WTC11 (cell line): ENCODE data around the gene VSTM2B. TPM values are rescaled to one million over a fixed set of nuclear protein-coding genes. Genes with fewer than 3 reads are reported as not detected.

Experiments
- ATAC-seq: fragments of 200-7000 bp; cut with Tn5 transposase; 2 replicates; pipeline ENCODE4 v1.10.0; 2021; ENCODE audit warnings: mild to moderate bottlenecking, moderate library complexity
- CTCF ChIA-PET: fragments of 300-600 bp; sonication (Branson Sonifier 250); formaldehyde crosslinking; loops from one replicate; lab custom pipeline; 2021; ENCODE audit warnings: antibody characterized with exemption; lab: Charles Lee
- POLR2A ChIA-PET: fragments of 350-600 bp; sonication (Branson Sonifier 250); formaldehyde crosslinking; loops from one replicate; lab custom pipeline; 2021; ENCODE audit warnings: antibody characterized with exemption; lab: Charles Lee
- DNase-seq: peaks from one replicate; pipeline ENCODE4 v3.0.0; 2021; ENCODE audit warnings: low spot score
- H3K27ac Mint-ChIP-seq: 2 replicates; pipeline ENCODE4 v1.8.0; 2021; ENCODE audit warnings: mixed read lengths
- H3K27me3 Mint-ChIP-seq: 2 replicates; pipeline ENCODE4 v1.8.0; 2021; ENCODE audit warnings: low read depth, mild to moderate bottlenecking, moderate library complexity, mixed read lengths
- H3K36me3 Mint-ChIP-seq: 2 replicates; pipeline ENCODE4 v1.8.0; 2021; ENCODE audit warnings: mixed read lengths
- H3K4me1 Mint-ChIP-seq: 2 replicates; pipeline ENCODE4 v1.8.0; 2022; ENCODE audit warnings: mixed read lengths
- H3K4me3 Mint-ChIP-seq: 2 replicates; pipeline ENCODE4 v1.8.0; 2021; ENCODE audit warnings: mild to moderate bottlenecking, moderate library complexity, mixed read lengths
- H3K9me3 Mint-ChIP-seq: 2 replicates; pipeline ENCODE4 v1.8.0; 2021; ENCODE audit warnings: mixed read lengths
- CBFB ChIP-seq: sonication (generic); formaldehyde crosslinking; IDR thresholded peaks from 2 replicates; pipeline ENCODE4 v1.8.1; 2022; ENCODE audit warnings: mild to moderate bottlenecking, low read depth, missing genetic modification reagents
- CREM ChIP-seq: sonication (generic); formaldehyde crosslinking; IDR thresholded peaks from 2 replicates; pipeline ENCODE4 v1.8.1; 2022; ENCODE audit warnings: mild to moderate bottlenecking, missing genetic modification reagents, moderate library complexity
- ETV6 ChIP-seq: sonication (generic); formaldehyde crosslinking; IDR thresholded peaks from 2 replicates; pipeline ENCODE4 v1.8.1; 2022; ENCODE audit warnings: mild to moderate bottlenecking, missing genetic modification reagents
- FOXP1 ChIP-seq: sonication (generic); formaldehyde crosslinking; IDR thresholded peaks from 2 replicates; pipeline ENCODE4 v1.8.0; 2022; ENCODE audit warnings: missing genetic modification reagents, mild to moderate bottlenecking, moderate library complexity, borderline replicate concordance
- HMGXB4 ChIP-seq: sonication (generic); formaldehyde crosslinking; IDR thresholded peaks from 2 replicates; pipeline ENCODE4 v1.8.1; 2023; ENCODE audit warnings: mild to moderate bottlenecking, moderate library complexity, missing genetic modification reagents
- JUN ChIP-seq: sonication (generic); formaldehyde crosslinking; IDR thresholded peaks from 2 replicates; pipeline ENCODE4 v1.8.0; 2023; ENCODE audit warnings: mild to moderate bottlenecking, missing genetic modification reagents
- MAX ChIP-seq: sonication (generic); formaldehyde crosslinking; IDR thresholded peaks from 2 replicates; pipeline ENCODE4 v1.8.0; 2022; ENCODE audit warnings: mild to moderate bottlenecking, missing genetic modification reagents
- MLX ChIP-seq: sonication (generic); formaldehyde crosslinking; IDR thresholded peaks from 2 replicates; pipeline ENCODE4 v1.8.1; 2023; ENCODE audit warnings: mild to moderate bottlenecking, missing genetic modification reagents, moderate library complexity
- MXD4 ChIP-seq: fragments of 250-450 bp; sonication (Bioruptor Pico); IDR thresholded peaks from 2 replicates; pipeline ENCODE4 v1.8.0; 2021; ENCODE audit warnings: mild to moderate bottlenecking, moderate library complexity, borderline replicate concordance
- MYBL2 ChIP-seq: sonication (generic); formaldehyde crosslinking; IDR thresholded peaks from 2 replicates; pipeline ENCODE4 v1.8.1; 2023; ENCODE audit warnings: mild to moderate bottlenecking, moderate library complexity, missing genetic modification reagents
- NR2C2 ChIP-seq: sonication (generic); formaldehyde crosslinking; IDR thresholded peaks from 2 replicates; pipeline ENCODE4 v1.8.0; 2022; ENCODE audit warnings: mild to moderate bottlenecking, missing genetic modification reagents
- OVOL2 ChIP-seq: fragments of 250-450 bp; sonication (Bioruptor Pico); IDR thresholded peaks from 2 replicates; pipeline ENCODE4 v1.9.0; 2021; ENCODE audit warnings: mild to moderate bottlenecking, borderline replicate concordance
- PREB ChIP-seq: sonication (generic); formaldehyde crosslinking; IDR thresholded peaks from 2 replicates; pipeline ENCODE4 v1.8.1; 2022; ENCODE audit warnings: mild to moderate bottlenecking, missing genetic modification reagents, moderate library complexity, borderline replicate concordance
- RORB ChIP-seq: fragments of 250-450 bp; sonication (Bioruptor Pico); IDR thresholded peaks from 2 replicates; pipeline ENCODE4 v1.9.0; 2021; ENCODE audit warnings: mild to moderate bottlenecking
- SMAD3 ChIP-seq: sonication (generic); formaldehyde crosslinking; IDR thresholded peaks from 2 replicates; pipeline ENCODE4 v1.8.0; 2022; ENCODE audit warnings: missing genetic modification reagents, mild to moderate bottlenecking, borderline replicate concordance
- SOX15 ChIP-seq: fragments of 250-450 bp; sonication (Bioruptor Pico); IDR thresholded peaks from 2 replicates; pipeline ENCODE4 v1.9.0; 2021; ENCODE audit warnings: mild to moderate bottlenecking
- TCF7 ChIP-seq: sonication (generic); formaldehyde crosslinking; IDR thresholded peaks from 2 replicates; pipeline ENCODE4 v1.8.0; 2022; ENCODE audit warnings: mild to moderate bottlenecking, low read depth, missing genetic modification reagents, moderate library complexity
- ZNF219 ChIP-seq: sonication (generic); formaldehyde crosslinking; IDR thresholded peaks from 2 replicates; pipeline ENCODE4 v1.8.0; 2023; ENCODE audit warnings: missing genetic modification reagents, mild to moderate bottlenecking, borderline replicate concordance
- ZNF671 ChIP-seq: fragments of 250-450 bp; sonication (Bioruptor Pico); IDR thresholded peaks from 2 replicates; pipeline ENCODE4 v1.8.0; 2021; ENCODE audit warnings: mild to moderate bottlenecking
- total RNA-seq: library from RNA; stranded (reverse); gene quantifications from 3 replicates; pipeline ENCODE4 v1.2.3, GENCODE V29; 2021
- TF ChIP-seq, protein P1 (sequence below): fragments of 250-450 bp; sonication (Bioruptor Pico); IDR thresholded peaks from 2 replicates; pipeline ENCODE4 v1.9.0; 2021; ENCODE audit warnings: mild to moderate bottlenecking
- TF ChIP-seq, protein P2 (sequence below): fragments of 250-450 bp; sonication (Bioruptor Pico); IDR thresholded peaks from 2 replicates; pipeline ENCODE4 v1.8.0; 2021; ENCODE audit warnings: mild to moderate bottlenecking

Gene VSTM2B
- total RNA-seq, 1 experiment from 2014 or later: 3.2 TPM

DNA sequence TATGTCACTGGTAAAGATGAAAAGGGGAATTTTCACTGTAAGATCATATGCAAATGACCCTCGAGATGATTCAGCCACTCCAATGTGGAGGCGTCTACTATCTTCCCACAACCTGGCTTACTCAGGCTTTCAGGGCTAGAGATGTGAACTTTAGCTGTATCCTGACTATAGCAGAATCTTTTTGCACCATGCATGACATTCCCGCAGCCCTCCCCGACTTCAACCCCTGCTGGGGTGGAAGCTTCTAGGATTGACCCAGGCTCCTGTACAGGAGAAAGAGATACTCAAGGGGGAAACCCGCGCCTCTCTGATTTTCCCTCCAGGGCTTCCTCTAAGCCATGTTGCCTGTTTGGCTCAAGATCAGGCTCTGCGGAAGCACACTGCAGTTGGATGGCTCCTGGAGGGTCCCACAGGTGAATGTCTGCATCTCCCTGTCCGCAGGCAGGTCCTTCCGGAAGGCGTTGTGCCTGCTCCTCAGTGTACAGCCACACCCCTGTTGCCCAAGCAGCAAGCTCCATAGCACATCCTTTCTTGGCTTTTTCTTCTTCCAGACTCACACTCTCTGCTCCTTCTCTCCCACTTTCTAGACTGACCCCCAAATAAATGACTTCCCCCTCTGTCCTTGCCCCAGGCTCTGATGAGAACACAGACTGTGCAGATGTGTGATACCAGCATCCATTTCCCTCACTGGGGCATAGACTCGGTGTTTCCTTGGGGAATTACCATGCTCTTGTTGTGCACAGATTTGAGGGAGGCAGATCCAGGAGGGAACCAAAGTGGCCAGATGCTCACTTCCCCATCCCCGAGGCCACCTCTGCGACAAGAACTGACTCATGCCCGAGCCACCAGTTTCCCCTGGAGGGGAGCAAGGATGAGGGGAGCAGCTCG is 51.2 kb downstream of the VSTM2B start:
- CTCF ChIA-PET: interaction anchor here (1.5 kb wide), 1 partner anchor 162 kb away, joined by 3 read pairs; no protein-coding TSS in a partner anchor
- H3K27ac Mint-ChIP-seq: no peak overlapping the region
- no peak for TF ChIP-seq RORB (CRISPR knock-in tag)
- TF ChIP-seq SOX15 (CRISPR knock-in tag): no peak
- no peak for TF ChIP-seq ETV6
- TF ChIP-seq OVOL2: no peak
- no peak for TF ChIP-seq SMAD3 (CRISPR knock-in tag)
- peaks cover 19% of the 10 kb centered on the region for H3K4me1 Mint-ChIP-seq
- ATAC-seq (no peak), DNase-seq (no peak)
- no peaks in the 10 kb centered on the region for H3K36me3 Mint-ChIP-seq
- H3K4me3 Mint-ChIP-seq: no peak overlapping the region
- POLR2A ChIA-PET: no interaction called here
- H3K9me3 Mint-ChIP-seq: no peaks in the 10 kb centered on the region
- peaks cover 8% of the 10 kb centered on the region; the same call in 1 of the 2 replicates for H3K27me3 Mint-ChIP-seq

DNA sequence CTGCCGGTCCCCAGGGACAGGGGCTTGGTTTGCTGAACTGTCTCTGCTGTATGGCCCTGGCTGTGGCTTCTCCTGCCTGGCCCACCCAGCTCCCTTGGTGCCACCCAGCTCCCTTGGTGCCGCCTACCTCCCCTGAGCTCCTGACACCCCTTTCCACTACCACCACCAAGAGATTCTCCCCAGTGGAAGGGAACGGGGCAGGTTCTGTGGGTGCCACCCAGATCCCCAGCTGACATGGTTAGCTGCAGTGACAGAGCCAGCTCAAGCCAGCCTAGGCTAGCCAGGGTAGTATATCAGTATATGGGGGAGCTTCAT is 51.8 kb downstream of the VSTM2B start:
- TF ChIP-seq, protein P1, sequence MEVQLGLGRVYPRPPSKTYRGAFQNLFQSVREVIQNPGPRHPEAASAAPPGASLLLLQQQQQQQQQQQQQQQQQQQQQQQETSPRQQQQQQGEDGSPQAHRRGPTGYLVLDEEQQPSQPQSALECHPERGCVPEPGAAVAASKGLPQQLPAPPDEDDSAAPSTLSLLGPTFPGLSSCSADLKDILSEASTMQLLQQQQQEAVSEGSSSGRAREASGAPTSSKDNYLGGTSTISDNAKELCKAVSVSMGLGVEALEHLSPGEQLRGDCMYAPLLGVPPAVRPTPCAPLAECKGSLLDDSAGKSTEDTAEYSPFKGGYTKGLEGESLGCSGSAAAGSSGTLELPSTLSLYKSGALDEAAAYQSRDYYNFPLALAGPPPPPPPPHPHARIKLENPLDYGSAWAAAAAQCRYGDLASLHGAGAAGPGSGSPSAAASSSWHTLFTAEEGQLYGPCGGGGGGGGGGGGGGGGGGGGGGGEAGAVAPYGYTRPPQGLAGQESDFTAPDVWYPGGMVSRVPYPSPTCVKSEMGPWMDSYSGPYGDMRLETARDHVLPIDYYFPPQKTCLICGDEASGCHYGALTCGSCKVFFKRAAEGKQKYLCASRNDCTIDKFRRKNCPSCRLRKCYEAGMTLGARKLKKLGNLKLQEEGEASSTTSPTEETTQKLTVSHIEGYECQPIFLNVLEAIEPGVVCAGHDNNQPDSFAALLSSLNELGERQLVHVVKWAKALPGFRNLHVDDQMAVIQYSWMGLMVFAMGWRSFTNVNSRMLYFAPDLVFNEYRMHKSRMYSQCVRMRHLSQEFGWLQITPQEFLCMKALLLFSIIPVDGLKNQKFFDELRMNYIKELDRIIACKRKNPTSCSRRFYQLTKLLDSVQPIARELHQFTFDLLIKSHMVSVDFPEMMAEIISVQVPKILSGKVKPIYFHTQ (CRISPR knock-in tag): no peak
- TF ChIP-seq TCF7 (CRISPR knock-in tag) (no peak), CBFB (CRISPR knock-in tag) (no peak), JUN (CRISPR knock-in tag) (no peak), ZNF219 (CRISPR knock-in tag) (no peak), MLX (CRISPR knock-in tag) (no peak), NR2C2 (CRISPR knock-in tag) (no peak), ZNF671 (CRISPR knock-in tag) (no peak), MAX (CRISPR knock-in tag) (no peak)
- no peak for ATAC-seq
- peaks cover 8% of the 10 kb centered on the region; the same call in 1 of the 2 replicates for H3K27me3 Mint-ChIP-seq
- no peaks in the 10 kb centered on the region for H3K9me3 Mint-ChIP-seq
- no peak overlapping the region for H3K4me3 Mint-ChIP-seq
- no peak overlapping the region for H3K27ac Mint-ChIP-seq
- ChIA-PET CTCF (no interaction called here), POLR2A (no interaction called here)
- no peak for DNase-seq
- H3K4me1 Mint-ChIP-seq: peaks cover 19% of the 10 kb centered on the region
- H3K36me3 Mint-ChIP-seq: no peaks in the 10 kb centered on the region

DNA sequence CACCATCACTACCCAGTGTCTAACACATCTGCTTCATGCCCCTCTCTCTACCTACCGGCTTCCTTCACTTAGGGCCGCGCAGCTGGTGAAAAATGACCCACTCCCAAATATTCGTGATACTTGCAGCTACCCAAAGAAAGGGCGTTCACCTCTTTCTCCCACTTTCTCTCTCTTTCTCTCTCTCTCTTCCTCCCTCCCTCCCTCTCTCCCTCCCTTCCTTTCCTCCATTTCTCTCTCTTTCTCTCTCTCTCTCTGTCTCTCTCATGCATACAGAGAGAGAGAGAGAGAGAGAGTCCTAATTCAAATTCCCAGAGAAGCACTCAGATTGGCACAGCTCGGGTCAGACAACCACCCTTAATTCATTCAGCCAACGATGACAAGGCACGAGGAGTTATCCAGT is 52.6 kb downstream of the VSTM2B start:
- Mint-ChIP-seq H3K4me1 (peaks cover 19% of the 10 kb centered on the region), H3K9me3 (no peaks in the 10 kb centered on the region), H3K4me3 (no peak overlapping the region), H3K36me3 (no peaks in the 10 kb centered on the region), H3K27me3 (peaks cover 8% of the 10 kb centered on the region; the same call in 1 of the 2 replicates), H3K27ac (no peak overlapping the region)
- no peak for DNase-seq
- CTCF ChIA-PET: no interaction called here
- POLR2A ChIA-PET: no interaction called here
- no peak for ATAC-seq
- TF ChIP-seq ZNF671 (CRISPR knock-in tag) (no peak), MYBL2 (CRISPR knock-in tag) (no peak), SOX15 (CRISPR knock-in tag) (no peak), MLX (CRISPR knock-in tag) (no peak), SMAD3 (CRISPR knock-in tag) (no peak), CREM (CRISPR knock-in tag) (no peak), HMGXB4 (no peak), FOXP1 (CRISPR knock-in tag) (no peak), PREB (CRISPR knock-in tag) (no peak), MXD4 (CRISPR knock-in tag) (no peak)
- TF ChIP-seq, protein P2, sequence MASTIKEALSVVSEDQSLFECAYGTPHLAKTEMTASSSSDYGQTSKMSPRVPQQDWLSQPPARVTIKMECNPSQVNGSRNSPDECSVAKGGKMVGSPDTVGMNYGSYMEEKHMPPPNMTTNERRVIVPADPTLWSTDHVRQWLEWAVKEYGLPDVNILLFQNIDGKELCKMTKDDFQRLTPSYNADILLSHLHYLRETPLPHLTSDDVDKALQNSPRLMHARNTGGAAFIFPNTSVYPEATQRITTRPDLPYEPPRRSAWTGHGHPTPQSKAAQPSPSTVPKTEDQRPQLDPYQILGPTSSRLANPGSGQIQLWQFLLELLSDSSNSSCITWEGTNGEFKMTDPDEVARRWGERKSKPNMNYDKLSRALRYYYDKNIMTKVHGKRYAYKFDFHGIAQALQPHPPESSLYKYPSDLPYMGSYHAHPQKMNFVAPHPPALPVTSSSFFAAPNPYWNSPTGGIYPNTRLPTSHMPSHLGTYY: no peak
